Suprapubic skin (tissue), 4 donors: Measurements from ENCODE around the gene IST1. TPM values are rescaled to one million over a fixed set of nuclear protein-coding genes. Genes with fewer than 3 reads are reported as not detected.

Experiments used
- DNase-seq, 2 donors: peaks; one replicate each; pipeline ENCODE4 v3.0.0-alpha.2; 2019; ENCODE audit warnings: low spot score in 2 of 2
- H3K27ac ChIP-seq: fragments of 200-600 bp; sonication (generic); one replicate; pipeline ENCODE4 v1.5.1; 2019
- H3K27me3 ChIP-seq: fragments of 200-600 bp; sonication (generic); one replicate; pipeline ENCODE4 v1.5.1; 2019
- H3K36me3 ChIP-seq: fragments of 200-600 bp; sonication (generic); one replicate; pipeline ENCODE4 v1.5.1; 2019
- H3K4me1 ChIP-seq: fragments of 200-600 bp; sonication (generic); one replicate; pipeline ENCODE4 v1.5.1; 2019
- H3K4me3 ChIP-seq: fragments of 200-600 bp; sonication (generic); one replicate; pipeline ENCODE4 v1.5.1; 2019; ENCODE audit warnings: mild to moderate bottlenecking
- H3K9me3 ChIP-seq: fragments of 200-600 bp; sonication (generic); one replicate; pipeline ENCODE4 v1.5.1; 2019
- EP300 ChIP-seq: sonication (generic); formaldehyde crosslinking; IDR thresholded peaks from one replicate; pipeline ENCODE4 v1.6.1; 2017; ENCODE audit warnings: antibody characterized with exemption
- POLR2A ChIP-seq, 2 donors: fragments of 450-650 bp; IDR thresholded peaks; one replicate each; pipeline ENCODE4 v1.6.1; 2017; ENCODE audit warnings: antibody characterized with exemption in 2 of 2, mild to moderate bottlenecking in 2 of 2, moderate library complexity in 2 of 2
- POLR2AphosphoS5 ChIP-seq, 3 donors: sonication (generic); formaldehyde crosslinking; IDR thresholded peaks; one replicate each; pipeline ENCODE4 v1.6.1; 2017; ENCODE audit warnings: antibody characterized with exemption in 3 of 3
- WGBS: methylation state at CpG from one replicate; pipeline ENCODE4 v1.1.5; 2018; 5-methylcytosine and 5-hydroxymethylcytosine counted together
- total RNA-seq, 4 donors: library from RNA; depleted of rRNA; stranded (reverse); fragments of >200 nt; gene quantifications; one replicate each; pipeline ENCODE4 v1.1.0, GENCODE V29; 2016
- TF ChIP-seq, protein P1 (sequence below), 2 donors: fragments of 200-600 bp in 1 of 2; fragments of 450-650 bp in 1 of 2; sonication (generic) in 1 of 2; IDR thresholded peaks; one replicate each; pipeline ENCODE4 v1.5.1; 2016 to 2019; ENCODE audit warnings: antibody characterized with exemption in 2 of 2, mild to moderate bottlenecking in 1 of 2, moderate library complexity in 1 of 2

IST1 gene
- total RNA-seq, 4 donors from 2014 or later: 171 to 405 (median 201) TPM

- H3K36me3 ChIP-seq: no peaks in the 10 kb centered on the region
- no peak for DNase-seq
- H3K27me3 ChIP-seq: no peaks in the 10 kb centered on the region
- no peak overlapping the region for H3K27ac ChIP-seq
- TF ChIP-seq, protein P1, sequence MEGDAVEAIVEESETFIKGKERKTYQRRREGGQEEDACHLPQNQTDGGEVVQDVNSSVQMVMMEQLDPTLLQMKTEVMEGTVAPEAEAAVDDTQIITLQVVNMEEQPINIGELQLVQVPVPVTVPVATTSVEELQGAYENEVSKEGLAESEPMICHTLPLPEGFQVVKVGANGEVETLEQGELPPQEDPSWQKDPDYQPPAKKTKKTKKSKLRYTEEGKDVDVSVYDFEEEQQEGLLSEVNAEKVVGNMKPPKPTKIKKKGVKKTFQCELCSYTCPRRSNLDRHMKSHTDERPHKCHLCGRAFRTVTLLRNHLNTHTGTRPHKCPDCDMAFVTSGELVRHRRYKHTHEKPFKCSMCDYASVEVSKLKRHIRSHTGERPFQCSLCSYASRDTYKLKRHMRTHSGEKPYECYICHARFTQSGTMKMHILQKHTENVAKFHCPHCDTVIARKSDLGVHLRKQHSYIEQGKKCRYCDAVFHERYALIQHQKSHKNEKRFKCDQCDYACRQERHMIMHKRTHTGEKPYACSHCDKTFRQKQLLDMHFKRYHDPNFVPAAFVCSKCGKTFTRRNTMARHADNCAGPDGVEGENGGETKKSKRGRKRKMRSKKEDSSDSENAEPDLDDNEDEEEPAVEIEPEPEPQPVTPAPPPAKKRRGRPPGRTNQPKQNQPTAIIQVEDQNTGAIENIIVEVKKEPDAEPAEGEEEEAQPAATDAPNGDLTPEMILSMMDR (IDR thresholded peaks at IDR 0.05): no peak
- no peak for TF ChIP-seq POLR2A (IDR thresholded peaks at IDR 0.05)
- no peak for TF ChIP-seq EP300
- TF ChIP-seq POLR2AphosphoS5 (IDR thresholded peaks at IDR 0.05): no peak
- no peak overlapping the region for H3K4me3 ChIP-seq
- WGBS: 87% methylated on average over 15 of the region's 15 CpGs
- H3K4me1 ChIP-seq: no peaks in the 10 kb centered on the region
- H3K9me3 ChIP-seq: no peaks in the 10 kb centered on the region
Measured at GRCh38 chr16:71974068-71974818, 78.9 kb downstream of the IST1 start.

Other genes with a start within 250 kb of the IST1 start
- 1 to 10 TPM; 3.5 to 7.2 (median 5.9) TPM for gene PHLPP2, start 170.8 kb upstream of the IST1 start, total RNA-seq
- gene AP1G1, start 86.7 kb upstream of the IST1 start, total RNA-seq: 100 to 1,000 TPM in 1 of 4 donors, 10 to 100 TPM in 3; 77.1 to 153 (median 86.3) TPM
- 10 to 100 TPM; 24.8 to 38.3 (median 35.0) TPM for gene ATXN1L, start 49.6 kb upstream of the IST1 start, total RNA-seq
- 10 to 100 TPM in 2 of 4 donors, 1 to 10 TPM in 2; 7.4 to 17.6 (median 12.1) TPM for gene ZNF821, start 11.3 kb upstream of the IST1 start, total RNA-seq
- gene PKD1L3, start 104.9 kb downstream of the IST1 start, total RNA-seq: under 1 TPM in 1 of 4 donors, not detected in 3; 0.16 TPM
- gene DHODH, start 113.2 kb downstream of the IST1 start, total RNA-seq: 10 to 100 TPM in 1 of 4 donors, 1 to 10 TPM in 3; 4.8 to 10.5 (median 7.0) TPM
- 100 to 1,000 TPM in 1 of 4 donors, 1 to 10 TPM in 2, under 1 TPM in 1; 0.65 to 170 (median 6.0) TPM for gene HP, start 159.0 kb downstream of the IST1 start, total RNA-seq
- gene HPR, start 167.7 kb downstream of the IST1 start, total RNA-seq: under 1 TPM in 1 of 4 donors, not detected in 3; 0.51 TPM
- gene TXNL4B, start 198.1 kb downstream of the IST1 start, total RNA-seq: 10 to 100 TPM in 1 of 4 donors, 1 to 10 TPM in 3; 6.4 to 19.9 (median 6.9) TPM
- 10 to 100 TPM; 36.6 to 98.9 (median 57.5) TPM for gene DHX38, start 198.3 kb downstream of the IST1 start, total RNA-seq